GM12878 (cell line): Measurements from ENCODE around the gene NLRP5. TPM values are rescaled to one million over a fixed set of nuclear protein-coding genes. Genes with fewer than 3 reads are reported as not detected.

ENCODE experiments used
- ATAC-seq: fragments of 200-7000 bp; cut with Tn5 transposase; 3 replicates; pipeline ENCODE4 v1.9.1; 2020; ENCODE audit warnings: mild to moderate bottlenecking, moderate library complexity
- BruUV-seq: library from RNA; stranded (reverse); fragments of 400-500 nt; replicated peaks from 2 replicates; lab custom pipeline; 2021; lab: Mats Ljungman, UMichigan
- CTCF ChIA-PET: fragments of 300-600 bp; sonication (Branson Sonifier 250); formaldehyde crosslinking; extraction: SDS; loops from one replicate; lab custom pipeline; 2021; ENCODE audit warnings: inconsistent platforms; lab: Yijun Ruan, JAX
- POLR2A ChIA-PET: fragments of 350-600 bp; formaldehyde crosslinking; extraction: SDS; loops from one replicate; lab custom pipeline; 2021; ENCODE audit warnings: inconsistent platforms; lab: Charles Lee
- RAD21 ChIA-PET: fragments of 300-600 bp; sonication (Branson Sonifier 250); formaldehyde crosslinking; loops from one replicate; lab custom pipeline; 2023; ENCODE audit warnings: antibody characterized with exemption; ENCODE audit not compliant: unreplicated experiment; lab: Charles Lee
- SMC1A ChIA-PET: fragments of 300-600 bp; sonication (Branson Sonifier 250); formaldehyde crosslinking; loops from one replicate; lab custom pipeline; 2023; ENCODE audit not compliant: unreplicated experiment, uncharacterized antibody; lab: Charles Lee
- DNase-seq: peaks from one replicate; pipeline ENCODE4 v3.0.0-alpha.2; 2011; ENCODE audit warnings: low read depth, low spot score
- FAIRE-seq: peaks from 3 replicates; lab custom pipeline; 2011; peaks lifted over from hg19 to GRCh38; lab: Jason Lieb, UNC
- H2AFZ ChIP-seq: 2 replicates; pipeline ENCODE4 v1.6.0; 2011; ENCODE audit warnings: low read depth, low read length, control low read depth; ENCODE audit not compliant: control insufficient read depth
- H3K27ac ChIP-seq: 2 replicates; pipeline ENCODE4 v1.5.1; 2011; ENCODE audit warnings: control low read depth; ENCODE audit not compliant: control insufficient read depth, insufficient read depth
- H3K27me3 ChIP-seq, 2 experiments: replicated peaks in 1 of 2; 2 replicates each; pipeline versions ENCODE4 v1.6.0 to v1.6.1; 2011; ENCODE audit warnings: low read length in 1 of 2; ENCODE audit not compliant: control insufficient read depth in 2 of 2, insufficient read depth in 2 of 2
- H3K36me3 ChIP-seq, 2 experiments: 2 replicates each; pipeline ENCODE4 v1.5.1; 2011; ENCODE audit warnings: low read length in 1 of 2; ENCODE audit not compliant: control insufficient read depth in 2 of 2, insufficient read depth in 2 of 2
- H3K4me1 ChIP-seq: 2 replicates; pipeline ENCODE4 v1.6.1; 2011; ENCODE audit warnings: mild to moderate bottlenecking, low read length, moderate library complexity, mixed read lengths; ENCODE audit not compliant: control insufficient read depth, insufficient read depth
- H3K4me2 ChIP-seq: 2 replicates; pipeline ENCODE4 v1.6.0; 2011; ENCODE audit warnings: control low read depth; ENCODE audit not compliant: control insufficient read depth, insufficient read depth
- H3K4me3 ChIP-seq: fragments of 200-600 bp; sonication (generic); 2 replicates; pipeline ENCODE4 v1.5.1; 2016
- H3K79me2 ChIP-seq: 2 replicates; pipeline ENCODE4 v1.6.0; 2011; ENCODE audit warnings: low read length; ENCODE audit not compliant: control insufficient read depth, insufficient read depth
- H3K9ac ChIP-seq: 2 replicates; pipeline ENCODE4 v1.8.0; 2011; ENCODE audit warnings: low read length, control low read depth, mixed read lengths; ENCODE audit not compliant: control insufficient read depth, insufficient read depth
- H3K9me3 ChIP-seq: replicated peaks from 3 replicates; pipeline ENCODE4 v1.5.1; 2011; ENCODE audit warnings: mild to moderate bottlenecking, low read length; ENCODE audit not compliant: control insufficient read depth, insufficient read depth
- H4K20me1 ChIP-seq: 2 replicates; pipeline ENCODE4 v1.6.0; 2011; ENCODE audit not compliant: control insufficient read depth, insufficient read depth
- CBX5 ChIP-seq: sonication (generic); IDR thresholded peaks from 2 replicates; pipeline ENCODE4 v1.6.1; 2016; ENCODE audit warnings: low read depth, moderate library complexity, mild to moderate bottlenecking, inconsistent platforms
- CTCF ChIP-seq, 3 experiments: IDR thresholded peaks in 2 of 3; conservative IDR thresholded peaks in 1 of 3; 2 replicates each; pipeline ENCODE4 v1.5.1; 2011; ENCODE audit warnings: low read depth in 3 of 3, low read length in 3 of 3, mild to moderate bottlenecking in 3 of 3, control low read depth in 2 of 3, moderate library complexity in 2 of 3, inconsistent platforms in 1 of 3, mixed read lengths in 1 of 3; ENCODE audit not compliant: control insufficient read depth in 2 of 3, insufficient read depth in 1 of 3; ENCODE audit errors: extremely low read depth in 1 of 3
- E2F8 ChIP-seq: fragments of 450-650 bp; IDR thresholded peaks from 2 replicates; pipeline ENCODE4 v1.6.1; 2018; ENCODE audit warnings: mild to moderate bottlenecking, low read depth, moderate library complexity; ENCODE audit not compliant: partially characterized antibody
- PAX5 ChIP-seq: IDR thresholded peaks from 2 replicates; pipeline ENCODE4 v1.6.1; 2011; ENCODE audit warnings: low read depth, low read length, borderline replicate concordance
- RAD21 ChIP-seq: IDR thresholded peaks from 2 replicates; pipeline ENCODE4 v1.6.1; 2011; ENCODE audit warnings: mild to moderate bottlenecking, low read depth, low read length, moderate library complexity; ENCODE audit not compliant: insufficient read depth
- SMC3 ChIP-seq: IDR thresholded peaks from 2 replicates; pipeline ENCODE4 v1.6.1; 2011; ENCODE audit warnings: low read length, improper control_type of control experiment, borderline replicate concordance
- SUPT20H ChIP-seq: IDR thresholded peaks from 2 replicates; pipeline ENCODE4 v1.6.1; 2011; ENCODE audit warnings: low read depth, mild to moderate bottlenecking, low read length, moderate library complexity, borderline replicate concordance; ENCODE audit not compliant: control insufficient read depth
- TCF12 ChIP-seq: IDR thresholded peaks from 2 replicates; pipeline ENCODE4 v1.6.1; 2011; ENCODE audit warnings: low read depth, mild to moderate bottlenecking, low read length
- ZBTB33 ChIP-seq: fragments of 450-650 bp; IDR thresholded peaks from 2 replicates; pipeline ENCODE4 v1.6.1; 2017; ENCODE audit warnings: mild to moderate bottlenecking
- WGBS: methylation state at CpG from one replicate; pipeline ENCODE4 v1.1.6; 2016; ENCODE audit warnings: low lambda C conversion rate; ENCODE audit not compliant: insufficient replicate concordance, insufficient coverage; ENCODE audit errors: missing lambda C conversion rate; 5-methylcytosine and 5-hydroxymethylcytosine counted together
- in situ Hi-C: fragments of 300-500 bp; cut with MboI; formaldehyde crosslinking; loops from 9 replicates; pipeline ENCODE4 v1.14.3; 2018; ENCODE audit warnings: mixed read lengths
- intact Hi-C: fragments of 100-400 bp; cut with micrococcal nuclease; formaldehyde crosslinking; loops from one replicate; pipeline ENCODE4 v1.14.2; 2022; ENCODE audit not compliant: unreplicated experiment
- polyA plus RNA-seq, 11 experiments: library from polyadenylated mRNA; depleted of rRNA in 4 of 11; unstranded in 6 of 11; stranded (reverse) in 5 of 11; fragments of >200 nt; fragmentation: Nextera tagmentation in 4 of 11; fragmentation: Illumina TruSeq in 1 of 11; extraction: Ambion mirVana in 4 of 11; extraction: Trizol in 1 of 11; gene quantifications; 1 replicate in 1 of 11; 2 replicates in 10 of 11; pipeline versions ENCODE4 v1.2.1 to v1.2.3, GENCODE V29; 2011 to 2016; ENCODE audit warnings: inconsistent platforms in 2 of 11, missing spikeins in 2 of 11, low read depth in 1 of 11
- total RNA-seq, 4 experiments: library from RNA; depleted of rRNA in 3 of 4; stranded (reverse); fragments of >200 nt in 3 of 4; fragmentation: Illumina TruSeq in 1 of 4; extraction: Trizol in 1 of 4; gene quantifications; 2 replicates each; pipeline versions ENCODE4 v1.2.1 to v1.2.3, GENCODE V29; 2013 to 2021

Gene NLRP5
- total and polyA plus RNA-seq, 10 of the 15 experiments (the other 5 are each of a cell fraction or from before 2014, with no cell fraction given): 0.01 TPM; not detected in 9

- TF ChIP-seq CTCF (IDR thresholded peaks at IDR 0.05 in 2 of 3, conservative IDR thresholded peaks at IDR 0.05 in 1 of 3; ENCODE audit: control insufficient read depth in 2 of 3, extremely low read depth in 1 of 3, insufficient read depth in 1 of 3, low read depth in 3 of 3, low read length in 3 of 3): peak; percentile 26 to 39 (median 33); a peak in 4 of 6 replicates
Observed at GRCh38 chr19:56071151-56071550, 84.6 kb downstream of the NLRP5 start (continued).

GRCh38 chr19:56076498-56076897 is 89.9 kb downstream of the NLRP5 start:
- ChIA-PET RAD21 (interaction anchor here (2.2 kb wide), 1 partner anchor 257 kb away, joined by 10 read pairs; no protein-coding TSS in a partner anchor), POLR2A (no interaction called here), CTCF (interaction anchor here (0.6 to 7.9 kb wide), 6 partner anchors 10 to 444 kb away, joined by 3 to 55 read pairs (median 4); no protein-coding TSS in a partner anchor), SMC1A (interaction anchor here (1.0 to 1.8 kb wide), 2 partner anchors 10 to 257 kb away, joined by 3 to 8 read pairs; no protein-coding TSS in a partner anchor)
- in situ Hi-C loops: loop anchor here (5.0 kb wide), 1 partner anchor 91 kb away; no protein-coding TSS in a partner anchor
- Histone ChIP-seq H3K4me1 (peaks cover 5% of the 10 kb centered on the region; the same call in 1 of the 2 replicates), H3K27ac (no peak overlapping the region), H3K36me3 (no peaks in the 10 kb centered on the region), H3K27me3 (no peaks in the 10 kb centered on the region), H3K4me3 (no peak overlapping the region), H3K9me3 (no peaks in the 10 kb centered on the region; the same call in 2 of the 3 replicates), H4K20me1 (no peaks in the 10 kb centered on the region), H2AFZ (no peak overlapping the region), H3K9ac (no peak overlapping the region), H3K4me2 (no peak overlapping the region), H3K79me2 (no peaks in the 10 kb centered on the region)
- ATAC-seq (no peak), FAIRE-seq (peak; percentile 78), DNase-seq (no peak)
- intact Hi-C loops: loop anchor here (1.0 to 10.0 kb wide), 2 partner anchors 96 to 442 kb away; no protein-coding TSS in a partner anchor
- no TSS peak for BruUV-seq
- WGBS: 12% methylated on average over 5 of the region's 5 CpGs
- TF ChIP-seq SUPT20H (no peak), RAD21 (peak; percentile 59), ZBTB33 (no peak), CTCF (IDR thresholded peaks at IDR 0.05 in 2 of 3, conservative IDR thresholded peaks at IDR 0.05 in 1 of 3; ENCODE audit: control insufficient read depth in 2 of 3, extremely low read depth in 1 of 3, insufficient read depth in 1 of 3, low read depth in 3 of 3, low read length in 3 of 3) (peak; percentile 37 to 70 (median 55); a peak in 5 of 6 replicates), PAX5 (no peak), TCF12 (no peak), CBX5 (no peak), SMC3 (peak; percentile 40; the same call in 1 of the 2 replicates), E2F8 (no peak)
